SK-N-SH (cell line): Measurements from ENCODE around the gene NPM1. TPM values are rescaled to one million over a fixed set of nuclear protein-coding genes. Genes with fewer than 3 reads are reported as not detected.

Experiments
- CTCF ChIA-PET: fragments of 300-600, 350-600 bp; formaldehyde crosslinking; extraction: SDS; loops from one replicate; lab custom pipeline; 2021; lab: Yijun Ruan, JAX
- POLR2A ChIA-PET: fragments of 350-600 bp; sonication (Branson Sonifier 250); formaldehyde crosslinking; extraction: SDS; loops from one replicate; lab custom pipeline; 2020; ENCODE audit warnings: antibody characterized with exemption, inconsistent platforms; lab: Yijun Ruan, JAX
- DNase-seq: peaks from one replicate; pipeline ENCODE4 v3.0.0; 2012
- H2AFZ ChIP-seq: fragments of 200-600 bp; sonication (generic); 2 replicates; pipeline ENCODE4 v1.8.1; 2016; ENCODE audit warnings: antibody characterized with exemption, mild to moderate bottlenecking, low read depth
- H3F3A ChIP-seq: fragments of 200-600 bp; sonication (generic); replicated peaks from 2 replicates; pipeline ENCODE3; 2016; ENCODE audit warnings: antibody characterized with exemption, mild to moderate bottlenecking; ENCODE audit not compliant: insufficient read depth
- H3K27ac ChIP-seq, 2 experiments: fragments of 200-500 bp in 1 of 2; fragments of 200-600 bp in 1 of 2; sonication (Bioruptor generic) in 1 of 2; sonication (generic), shearing (Covaris generic) in 1 of 2; 2 replicates each; pipeline versions ENCODE4 v1.5.1 to v1.6.1; 2014 to 2016; ENCODE audit warnings: low read depth in 2 of 2, inconsistent platforms in 1 of 2, low read length in 1 of 2, mild to moderate bottlenecking in 1 of 2, mixed read lengths in 1 of 2
- H3K27me3 ChIP-seq: fragments of 200-600 bp; sonication (generic), shearing (Covaris generic); 2 replicates; pipeline ENCODE4 v1.6.1; 2016; ENCODE audit warnings: mixed run types; ENCODE audit not compliant: insufficient read depth
- H3K36me3 ChIP-seq, 2 experiments: fragments of 200-500 bp in 1 of 2; fragments of 200-600 bp in 1 of 2; sonication (Bioruptor generic) in 1 of 2; sonication (generic) in 1 of 2; replicated peaks in 1 of 2; 2 replicates each; pipeline versions ENCODE3 to v1.5.1; 2014 to 2016; ENCODE audit warnings: low read length in 1 of 2, mild to moderate bottlenecking in 1 of 2; ENCODE audit not compliant: insufficient read depth in 2 of 2, control insufficient read depth in 1 of 2
- H3K4me1 ChIP-seq, 2 experiments: fragments of 200-500 bp in 1 of 2; fragments of 200-600 bp in 1 of 2; sonication (Bioruptor generic) in 1 of 2; sonication (generic), shearing (Covaris generic) in 1 of 2; 2 replicates each; pipeline versions ENCODE4 v1.5.1 to v1.6.1; 2014 to 2016; ENCODE audit warnings: low read depth in 1 of 2, low read length in 1 of 2, mixed run types in 1 of 2; ENCODE audit not compliant: insufficient read depth in 2 of 2, control insufficient read depth in 1 of 2
- H3K4me2 ChIP-seq: fragments of 200-600 bp; sonication (generic), shearing (Covaris generic); 2 replicates; pipeline ENCODE4 v1.6.1; 2017; ENCODE audit warnings: mixed run types
- H3K4me3 ChIP-seq, 2 experiments: fragments of 200-500 bp in 1 of 2; fragments of 200-600 bp in 1 of 2; sonication (Bioruptor generic) in 1 of 2; sonication (generic), shearing (Covaris generic) in 1 of 2; 2 replicates each; pipeline versions ENCODE4 v1.5.1 to v1.8.1; 2014 to 2016; ENCODE audit warnings: low read depth in 2 of 2, inconsistent platforms in 1 of 2, low read length in 1 of 2, mild to moderate bottlenecking in 1 of 2, mixed read lengths in 1 of 2, moderate library complexity in 1 of 2
- H3K79me2 ChIP-seq: fragments of 200-600 bp; sonication (generic); 2 replicates; pipeline ENCODE4 v1.8.1; 2017; ENCODE audit warnings: mild to moderate bottlenecking; ENCODE audit not compliant: insufficient read depth
- H3K9ac ChIP-seq: fragments of 200-600 bp; sonication (generic); 2 replicates; pipeline ENCODE4 v1.6.1; 2017; ENCODE audit warnings: mixed run types
- H3K9me2 ChIP-seq: fragments of 200-600 bp; sonication (generic); 2 replicates; pipeline ENCODE4 v1.6.1; 2017; ENCODE audit warnings: mixed run types
- H3K9me3 ChIP-seq: fragments of 200-600 bp; sonication (generic); 2 replicates; pipeline ENCODE4 v1.6.1; 2017; ENCODE audit warnings: mixed run types, mild to moderate bottlenecking, moderate library complexity
- H4K20me1 ChIP-seq: fragments of 200-600 bp; sonication (generic); 2 replicates; pipeline ENCODE4 v1.6.1; 2017; ENCODE audit warnings: mild to moderate bottlenecking, mixed run types; ENCODE audit not compliant: insufficient read depth
- CHD2 ChIP-seq: fragments of 150-350 bp; IDR thresholded peaks from 2 replicates; pipeline ENCODE4 v1.6.1; 2018; ENCODE audit warnings: low read length; ENCODE audit not compliant: partially characterized antibody
- CTCF ChIP-seq: fragments of 200-600 bp; sonication (generic); IDR thresholded peaks from 2 replicates; pipeline ENCODE4 v1.6.1; 2017; ENCODE audit warnings: antibody characterized with exemption, mild to moderate bottlenecking, moderate library complexity
- ELF1 ChIP-seq: IDR thresholded peaks from 2 replicates; pipeline ENCODE4 v1.4.0; 2012
- EZH2phosphoT487 ChIP-seq: fragments of 200-600 bp; sonication (generic); IDR thresholded peaks from 2 replicates; pipeline ENCODE4 v1.6.1; 2017; ENCODE audit warnings: low read depth, mixed run types, mild to moderate bottlenecking, antibody characterized with exemption, moderate library complexity, borderline replicate concordance
- FOSL2 ChIP-seq: IDR thresholded peaks from 2 replicates; pipeline ENCODE4 v1.4.0; 2012; ENCODE audit warnings: low read depth, mild to moderate bottlenecking, moderate library complexity, borderline replicate concordance
- FOXJ3 ChIP-seq: sonication (generic); formaldehyde crosslinking; IDR thresholded peaks from 2 replicates; pipeline ENCODE4 v1.5.1; 2020; ENCODE audit warnings: mild to moderate bottlenecking, missing genetic modification reagents
- FOXM1 ChIP-seq: IDR thresholded peaks from 2 replicates; pipeline ENCODE4 v1.4.0; 2012; ENCODE audit warnings: low read depth, mild to moderate bottlenecking
- GABPA ChIP-seq: IDR thresholded peaks from 2 replicates; pipeline ENCODE4 v1.4.0; 2012; ENCODE audit warnings: low read depth, mild to moderate bottlenecking
- MXI1 ChIP-seq: IDR thresholded peaks from 2 replicates; pipeline ENCODE4 v1.6.1; 2012; ENCODE audit warnings: mild to moderate bottlenecking, low read depth, low read length, improper control_type of control experiment
- NRF1 ChIP-seq: IDR thresholded peaks from 2 replicates; pipeline ENCODE4 v1.6.1; 2012; ENCODE audit warnings: low read depth, mild to moderate bottlenecking, low read length
- PBX3 ChIP-seq: IDR thresholded peaks from 2 replicates; pipeline ENCODE4; 2012
- POLR2AphosphoS5 ChIP-seq: IDR thresholded peaks from 2 replicates; pipeline ENCODE4 v1.6.1; 2012; ENCODE audit warnings: low read depth, low read length
- RAD21 ChIP-seq: IDR thresholded peaks from 2 replicates; pipeline ENCODE4 v1.6.1; 2012; ENCODE audit warnings: mild to moderate bottlenecking, low read length
- SIN3A ChIP-seq: IDR thresholded peaks from 2 replicates; pipeline ENCODE4 v1.6.1; 2012; ENCODE audit warnings: low read depth, mild to moderate bottlenecking, low read length, moderate library complexity, borderline replicate concordance
- SMC3 ChIP-seq: IDR thresholded peaks from 2 replicates; pipeline ENCODE4 v1.6.1; 2012; ENCODE audit warnings: low read depth, low read length, improper control_type of control experiment
- TAF1 ChIP-seq: IDR thresholded peaks from 2 replicates; pipeline ENCODE4 v1.6.1; 2012; ENCODE audit warnings: low read depth, mild to moderate bottlenecking, low read length, moderate library complexity, borderline replicate concordance
- YY1 ChIP-seq: IDR thresholded peaks from 2 replicates; pipeline ENCODE4 v1.4.0; 2012; ENCODE audit warnings: low read depth, mild to moderate bottlenecking
- WGBS: methylation state at CpG from one replicate; pipeline ENCODE4 v1.1.6; 2017; ENCODE audit warnings: low lambda C conversion rate; 5-methylcytosine and 5-hydroxymethylcytosine counted together
- polyA plus RNA-seq, 3 experiments: library from polyadenylated mRNA; depleted of rRNA; stranded (reverse); fragments of >200 nt; gene quantifications; 2 replicates each; pipeline ENCODE4 v1.2.3, GENCODE V29; 2012
- TF ChIP-seq, protein P1 (sequence below): IDR thresholded peaks from 2 replicates; pipeline ENCODE4 v1.4.0; 2012; ENCODE audit warnings: low read depth, borderline replicate concordance
- TF ChIP-seq, protein P2 (sequence below): IDR thresholded peaks from 2 replicates; pipeline ENCODE4 v1.6.1; 2012; ENCODE audit warnings: mild to moderate bottlenecking, low read depth, low read length, moderate library complexity

Gene NPM1
- polyA plus RNA-seq, 1 of the 3 experiments (the other 2 are of a cell fraction): 4,764 TPM

DNA sequence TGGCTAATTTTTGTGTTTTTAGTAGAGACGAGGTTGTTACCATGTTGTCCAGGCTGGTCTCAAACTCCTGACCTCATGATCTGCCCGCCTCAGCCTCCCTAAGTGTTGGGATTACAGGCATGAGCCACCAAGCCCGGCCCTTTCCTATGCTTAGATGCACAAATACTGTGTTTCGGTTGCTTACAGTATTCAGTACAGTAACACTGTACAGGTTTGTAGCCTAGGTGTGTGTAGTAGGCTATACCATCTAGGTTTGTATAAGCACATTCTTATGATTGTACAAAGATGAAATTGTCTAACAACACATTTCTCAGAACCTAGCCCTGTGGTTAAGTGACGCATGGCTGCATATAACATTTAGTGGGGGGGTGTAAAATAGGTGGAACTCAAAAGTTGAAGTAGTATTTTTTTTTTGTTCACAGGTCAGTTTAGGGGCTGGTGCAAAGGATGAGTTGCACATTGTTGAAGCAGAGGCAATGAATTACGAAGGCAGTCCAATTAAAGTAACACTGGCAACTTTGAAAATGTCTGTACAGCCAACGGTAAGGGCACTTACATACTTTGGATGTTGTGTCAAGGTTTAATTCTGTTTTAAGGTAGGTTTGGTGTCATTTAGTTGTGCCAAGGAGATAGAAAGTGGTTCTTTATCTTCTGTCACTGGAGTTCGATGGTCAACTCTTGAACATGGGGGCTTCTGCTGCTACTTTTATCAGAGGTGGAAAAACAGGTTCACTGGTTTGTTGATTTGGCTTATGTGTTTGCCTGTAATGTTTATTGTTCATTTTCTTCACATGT is 3.4 kb downstream of the NPM1 start (continued):
- TF ChIP-seq MXI1: no peak
- no peak for TF ChIP-seq FOXM1
- no peak for TF ChIP-seq NRF1
- TF ChIP-seq FOSL2: no peak
- TF ChIP-seq CHD2: no peak

- Histone ChIP-seq H2AFZ (no peak overlapping the region), H3F3A (peaks cover 23% of the 10 kb centered on the region), H3K4me2 (peak overlapping the region; percentile 89; the same call in 1 of the 2 replicates), H3K27me3 (no peaks in the 10 kb centered on the region), H3K79me2 (peaks cover 94% of the 10 kb centered on the region), H4K20me1 (peaks cover 92% of the 10 kb centered on the region), H3K9me3 (no peaks in the 10 kb centered on the region), H3K9ac (no peak overlapping the region), H3K36me3 (peaks cover 65 to 75% of the 10 kb centered on the region in 2 experiments), H3K27ac (no peak overlapping the region), H3K9me2 (no peaks in the 10 kb centered on the region), H3K4me3 (no peak overlapping the region), H3K4me1 (peaks cover 7 to 16% of the 10 kb centered on the region in 2 experiments; a peak in 3 of 4 replicates)
- POLR2A ChIA-PET: interaction anchor here (0.7 kb wide), 1 partner anchor 181 kb away, joined by 4 read pairs; no protein-coding TSS in a partner anchor
- 82% methylated on average over 14 of the region's 14 CpGs for WGBS
- no peak for TF ChIP-seq CTCF
- no peak for TF ChIP-seq SMC3
- TF ChIP-seq PBX3: no peak
- TF ChIP-seq, protein P1, sequence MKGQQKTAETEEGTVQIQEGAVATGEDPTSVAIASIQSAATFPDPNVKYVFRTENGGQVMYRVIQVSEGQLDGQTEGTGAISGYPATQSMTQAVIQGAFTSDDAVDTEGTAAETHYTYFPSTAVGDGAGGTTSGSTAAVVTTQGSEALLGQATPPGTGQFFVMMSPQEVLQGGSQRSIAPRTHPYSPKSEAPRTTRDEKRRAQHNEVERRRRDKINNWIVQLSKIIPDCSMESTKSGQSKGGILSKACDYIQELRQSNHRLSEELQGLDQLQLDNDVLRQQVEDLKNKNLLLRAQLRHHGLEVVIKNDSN: no peak
- TF ChIP-seq TAF1: no peak
- TF ChIP-seq, protein P2, sequence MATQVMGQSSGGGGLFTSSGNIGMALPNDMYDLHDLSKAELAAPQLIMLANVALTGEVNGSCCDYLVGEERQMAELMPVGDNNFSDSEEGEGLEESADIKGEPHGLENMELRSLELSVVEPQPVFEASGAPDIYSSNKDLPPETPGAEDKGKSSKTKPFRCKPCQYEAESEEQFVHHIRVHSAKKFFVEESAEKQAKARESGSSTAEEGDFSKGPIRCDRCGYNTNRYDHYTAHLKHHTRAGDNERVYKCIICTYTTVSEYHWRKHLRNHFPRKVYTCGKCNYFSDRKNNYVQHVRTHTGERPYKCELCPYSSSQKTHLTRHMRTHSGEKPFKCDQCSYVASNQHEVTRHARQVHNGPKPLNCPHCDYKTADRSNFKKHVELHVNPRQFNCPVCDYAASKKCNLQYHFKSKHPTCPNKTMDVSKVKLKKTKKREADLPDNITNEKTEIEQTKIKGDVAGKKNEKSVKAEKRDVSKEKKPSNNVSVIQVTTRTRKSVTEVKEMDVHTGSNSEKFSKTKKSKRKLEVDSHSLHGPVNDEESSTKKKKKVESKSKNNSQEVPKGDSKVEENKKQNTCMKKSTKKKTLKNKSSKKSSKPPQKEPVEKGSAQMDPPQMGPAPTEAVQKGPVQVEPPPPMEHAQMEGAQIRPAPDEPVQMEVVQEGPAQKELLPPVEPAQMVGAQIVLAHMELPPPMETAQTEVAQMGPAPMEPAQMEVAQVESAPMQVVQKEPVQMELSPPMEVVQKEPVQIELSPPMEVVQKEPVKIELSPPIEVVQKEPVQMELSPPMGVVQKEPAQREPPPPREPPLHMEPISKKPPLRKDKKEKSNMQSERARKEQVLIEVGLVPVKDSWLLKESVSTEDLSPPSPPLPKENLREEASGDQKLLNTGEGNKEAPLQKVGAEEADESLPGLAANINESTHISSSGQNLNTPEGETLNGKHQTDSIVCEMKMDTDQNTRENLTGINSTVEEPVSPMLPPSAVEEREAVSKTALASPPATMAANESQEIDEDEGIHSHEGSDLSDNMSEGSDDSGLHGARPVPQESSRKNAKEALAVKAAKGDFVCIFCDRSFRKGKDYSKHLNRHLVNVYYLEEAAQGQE: no peak
- TF ChIP-seq GABPA: no peak
- no peak for TF ChIP-seq POLR2AphosphoS5
- no peak for TF ChIP-seq YY1
- no peak for TF ChIP-seq ELF1
- no peak; the same call in 1 of the 2 replicates for TF ChIP-seq SIN3A
- no peak for TF ChIP-seq RAD21
- TF ChIP-seq EZH2phosphoT487: no peak
- no peak for TF ChIP-seq MXI1
- no peak for TF ChIP-seq FOXJ3 (CRISPR knock-in tag)
- DNase-seq: no peak
- CTCF ChIA-PET: interaction anchor here (0.7 to 1.8 kb wide), 3 partner anchors 23 to 803 kb away, joined by 3 to 7 read pairs (median 3); partner anchors contain the start of gene FGF18
Observed at GRCh38 chr5:171391996-171392577, 4.4 kb downstream of the NPM1 start.
